Measurements from ENCODE around the gene NCOR1. TPM values are rescaled to one million over a fixed set of nuclear protein-coding genes. Genes with fewer than 3 reads are reported as not detected.
A peak's percentile ranks its signal among the peaks of the same experiment; 100 is the strongest.

The NCOR1 gene
- total RNA-seq, 1 donor from 2014 or later, result 60.7 TPM

GRCh38 chr17:16003841-16004240 is 211.5 kb downstream of the NCOR1 start:
- DNase-seq (ENCODE audit: missing footprints) (no peak), ATAC-seq (no peak)
- intact Hi-C loops (cut with DNase I), result no loop called here

- DNase-seq (ENCODE audit: missing footprints) (no peak), ATAC-seq (no peak)
- intact Hi-C loops (cut with DNase I), result no loop called here
Measured at GRCh38 chr17:16002708-16003260, 212.6 kb downstream of the NCOR1 start.

GRCh38 chr17:16001226-16001897 is 214.0 kb downstream of the NCOR1 start:
- ATAC-seq, result no peak
- intact Hi-C loops (cut with DNase I), result no loop called here

GRCh38 chr17:15999974-16000827 is 215.1 kb downstream of the NCOR1 start:
- ATAC-seq, result no peak
- intact Hi-C loops (cut with DNase I), result loop anchor here (2.0 to 10.0 kb wide), 2 partner anchors 55 to 171 kb away; partner anchors contain the start of gene ADORA2B
- DNase-seq (ENCODE audit: missing footprints), result no peak

More at GRCh38 chr17:16001226-16001897, 214.0 kb downstream of the NCOR1 start:
- DNase-seq (ENCODE audit: missing footprints), result no peak

- ATAC-seq, result peak; percentile 99
- intact Hi-C loops (cut with DNase I), result loop anchor here (2.0 to 10.0 kb wide), 2 partner anchors 55 to 171 kb away; partner anchors contain the start of gene ADORA2B
- peak; percentile 99 for DNase-seq (ENCODE audit: missing footprints)
Measured at GRCh38 chr17:15999141-15999973, 216.0 kb downstream of the NCOR1 start, which contains the start of the genes TTC19 and ZSWIM7. TSS of gene TTC19 (plus strand) at chr17:15999824. CDS start at chr17:15999849, 25 bp downstream. TSS of gene ZSWIM7 (minus strand) at chr17:15999704. CDS start at chr17:15999594, 110 bp downstream.

GRCh38 chr17:15998031-15998562 is 217.2 kb downstream of the NCOR1 start:
- ATAC-seq (no peak), DNase-seq (ENCODE audit: missing footprints) (no peak)
- intact Hi-C loops (cut with DNase I), result loop anchor here (2.0 to 10.0 kb wide), 2 partner anchors 53 to 169 kb away; partner anchors contain the start of gene ADORA2B

GRCh38 chr17:15996322-15996721 is 219.0 kb downstream of the NCOR1 start:
- no peak for DNase-seq (ENCODE audit: missing footprints)
- ATAC-seq, result no peak
- intact Hi-C loops (cut with DNase I), result loop anchor here (10.0 kb wide), 1 partner anchor 52 kb away; the partner anchor contains the start of gene ADORA2B

- no peak for DNase-seq (ENCODE audit: missing footprints)
- intact Hi-C loops (cut with DNase I), result no loop called here
- ATAC-seq, result no peak
Measured at GRCh38 chr17:15981646-15982580, 233.4 kb downstream of the NCOR1 start.

GRCh38 chr17:15981208-15981607 is 234.1 kb downstream of the NCOR1 start:
- DNase-seq (ENCODE audit: missing footprints), result no peak
- intact Hi-C loops (cut with DNase I), result no loop called here
- ATAC-seq, result no peak

Other genes with a start within 250 kb of the NCOR1 start
- gene ZSWIM7, start 215.8 kb downstream of the NCOR1 start, total RNA-seq, result 24.8 TPM
- gene TTC19, start 215.7 kb downstream of the NCOR1 start, total RNA-seq, result 18.9 TPM
- gene PIGL, start 1.7 kb upstream of the NCOR1 start, total RNA-seq, result 5.4 TPM
- gene CENPV, start 137.9 kb upstream of the NCOR1 start, total RNA-seq, result 12.8 TPM
- 1,403 TPM for gene UBB, start 165.6 kb upstream of the NCOR1 start, total RNA-seq
- 11.2 TPM for gene TRPV2, start 200.0 kb upstream of the NCOR1 start, total RNA-seq

All from Right ventricle myocardium inferior (tissue), 1 donor.